Heart right ventricle (tissue), 16 donors: Measurements from ENCODE around the gene MRE11. TPM values are rescaled to one million over a fixed set of nuclear protein-coding genes. Genes with fewer than 3 reads are reported as not detected.

Experiments used
- ATAC-seq, 8 donors: fragments of 200-7000 bp; cut with Tn5 transposase; one replicate each; pipeline ENCODE4 v1.9.1; 2020; ENCODE audit warnings: mild to moderate bottlenecking in 8 of 8, moderate library complexity in 8 of 8, moderate number of reproducible peaks in 1 of 8
- DNase-seq, 2 donors: peaks; one replicate each; pipeline ENCODE4 v3.0.0-alpha.2; 2020
- H3K27ac ChIP-seq, 10 donors: fragments of 200-600 bp; sonication (generic) in 2 of 10; one replicate each; pipeline versions ENCODE4 v1.5.0 to v1.8.0; 2020 to 2022; ENCODE audit warnings: mild to moderate bottlenecking in 3 of 10
- H3K27me3 ChIP-seq, 7 donors: fragments of 200-600 bp; one replicate each; pipeline ENCODE4 v1.8.0; 2021 to 2022; ENCODE audit warnings: mild to moderate bottlenecking in 2 of 7
- H3K36me3 ChIP-seq, 9 donors: fragments of 200-600 bp; sonication (generic) in 1 of 9; one replicate each; pipeline versions ENCODE4 v1.5.0 to v1.8.0; 2020 to 2022; ENCODE audit warnings: mild to moderate bottlenecking in 2 of 9
- H3K4me1 ChIP-seq, 9 donors: fragments of 200-600 bp; sonication (generic) in 1 of 9; one replicate each; pipeline versions ENCODE4 v1.5.0 to v1.8.0; 2020 to 2022; ENCODE audit warnings: mild to moderate bottlenecking in 4 of 9
- H3K4me3 ChIP-seq, 10 donors: fragments of 200-600 bp; sonication (generic) in 2 of 10; one replicate each; pipeline versions ENCODE4 v1.5.0 to v1.8.0; 2020 to 2022; ENCODE audit warnings: mild to moderate bottlenecking in 7 of 10, moderate library complexity in 2 of 10
- H3K9me3 ChIP-seq, 11 donors: fragments of 200-600 bp in 10 of 11; sonication (generic) in 2 of 11; one replicate each; pipeline versions ENCODE4 v1.5.0 to v1.8.0; 2013 to 2022; ENCODE audit warnings: mild to moderate bottlenecking in 2 of 11, control low read depth in 1 of 11, moderate library complexity in 1 of 11
- CTCF ChIP-seq, 9 donors: fragments of 200-600 bp; sonication (generic) in 2 of 9; IDR thresholded peaks; one replicate each; pipeline versions ENCODE4 v1.5.0 to v1.8.0; 2021 to 2022; ENCODE audit warnings: antibody characterized with exemption in 9 of 9, mild to moderate bottlenecking in 5 of 9, moderate library complexity in 1 of 9
- WGBS, 2 donors: extraction: QIAGEN DNeasy Blood & Tissue Kit; methylation state at CpG; one replicate each; pipeline ENCODE4 v1.1.7; 2013; ENCODE audit warnings: inconsistent platforms in 1 of 2; 5-methylcytosine and 5-hydroxymethylcytosine counted together
- intact Hi-C, 10 donors: fragments of 100-400 bp; cut with DNase I; formaldehyde crosslinking; loops; one replicate each; pipeline versions ENCODE4 v1.11.1 to v1.14.2; 2022
- polyA plus RNA-seq, 2 donors: library from polyadenylated mRNA; stranded (reverse); fragments of 200-250 nt; gene quantifications; one replicate each; pipeline ENCODE4 v1.2.3, GENCODE V29; 2013
- total RNA-seq, 10 donors: library from RNA; stranded (reverse); fragmentation: NEBNext Ultra II Directional in 3 of 10; extraction: Animal tissue kit (Norgen Biotek cat#: 25700) in 3 of 10; gene quantifications; one replicate each; pipeline versions ENCODE4 v1.2.1 to v1.2.4, GENCODE V29; 2021 to 2023
- donor health status: Arrhythmogenic right ventricular cardiomyopathy.
- donor health status: ischemic (EF 13 %, LVEDD 7.1; RV severe dilation, severe dysfunction).
- donor health status: healthy with polysubstance abuse.
- donor health status: DM: no; HTN: yes; CAD: no.
- donor health status: DM: no; HTN: no; CAD: no.
- donor health status: ischemic (EF 25% LVEDD 6.9; RV normal size, moderate dysfunction).
- donor health status: ischemic (EF 25% LVEDD 5.7; RV mildly dilated, moderate dysfunction).
- donor health status: healthy.
- donor health status: DM: yes; HTN: yes; CAD: no.
- donor health status: Ischemic cardiomyopathy.
- donor health status: ischemic (EF 35%, LVEDD 5.7; RV mildly dilated, moderate dysfunction).
- donor health status: nonischemic (EF 11% LVEDD 7.7; RV severe dilation, severe dysfunction).
- donor health status: DM: yes; HTN: yes; CAD: no.
- donor health status: PGD.
- donor health status: ischemic (EF 29% LVEDD 5.4; RV normal size, mild dysfunction).
- donor health status: nonischemic (EF 23%, LVEDD 6.1; RV moderate dilation, normal function).

Gene MRE11
- total and polyA plus RNA-seq, 12 donors: 3.3 to 11.2 (median 7.9) TPM

DNA sequence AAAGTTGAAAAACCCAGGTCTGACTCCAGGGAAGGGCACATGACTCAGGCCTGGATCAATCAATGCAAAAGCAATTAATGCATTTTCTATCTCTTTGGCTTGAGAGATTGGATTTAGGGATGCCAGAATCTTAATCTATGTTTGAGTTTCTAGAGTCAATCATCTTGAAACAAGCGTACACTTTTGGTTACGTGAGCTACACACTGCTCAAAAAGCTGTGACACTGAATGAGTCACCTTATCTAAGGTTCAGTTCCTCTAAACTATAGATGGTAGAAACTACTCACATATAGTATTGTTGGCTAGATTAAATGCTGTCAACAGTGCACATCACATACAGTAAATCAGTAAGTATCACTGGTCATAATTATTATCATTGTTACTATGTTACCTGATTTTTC lies 24.2 kb downstream of the MRE11 start:
- Histone ChIP-seq H3K36me3 (peaks cover 0 to 94% (median 10%) of the 10 kb centered on the region in 9 donors), H3K4me1 (peaks cover 0 to 15% (median 0%) of the 10 kb centered on the region in 9 donors), H3K27me3 (no peaks in the 10 kb centered on the region), H3K9me3 (no peaks in the 10 kb centered on the region), H3K4me3 (no peak overlapping the region), H3K27ac (no peak overlapping the region)
- 94 to 97% methylated on average over 2 of the region's 2 CpGs for WGBS, 2 donors
- ATAC-seq (no peak), DNase-seq (no peak)
- TF ChIP-seq CTCF (IDR thresholded peaks at IDR 0.05): no peak
- intact Hi-C loops: no loop called here

DNA sequence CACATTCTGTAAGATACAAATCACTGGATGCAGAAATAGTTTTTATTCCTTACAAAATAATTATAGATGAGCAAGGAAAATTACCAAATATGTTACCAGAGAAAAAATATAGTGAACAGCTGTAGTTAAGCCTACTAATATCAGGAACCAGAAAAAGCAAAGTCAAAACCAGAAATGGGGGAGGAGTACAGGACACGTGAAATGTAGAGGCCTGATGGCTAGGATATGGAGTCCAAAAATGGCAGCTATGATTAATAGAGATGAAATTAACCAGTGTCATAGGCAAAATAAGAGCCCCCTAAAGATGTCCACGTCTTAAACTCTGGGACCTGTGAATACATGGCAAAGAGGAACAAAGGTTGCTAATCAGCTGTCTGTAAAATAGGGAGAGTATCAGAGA lies 34.1 kb downstream of the MRE11 start:
- intact Hi-C loops: no loop called here
- 94 to 96% methylated on average over 2 of the region's 2 CpGs for WGBS, 2 donors
- no peaks in the 10 kb centered on the region for H3K27me3 ChIP-seq
- no peaks in the 10 kb centered on the region for H3K4me1 ChIP-seq
- H3K27ac ChIP-seq: no peak overlapping the region
- TF ChIP-seq CTCF (IDR thresholded peaks at IDR 0.05): no peak
- DNase-seq (no peak), ATAC-seq (no peak)
- peaks cover 0 to 85% (median 11%) of the 10 kb centered on the region in 9 donors for H3K36me3 ChIP-seq
- H3K9me3 ChIP-seq: no peaks in the 10 kb centered on the region
- no peak overlapping the region for H3K4me3 ChIP-seq

DNA sequence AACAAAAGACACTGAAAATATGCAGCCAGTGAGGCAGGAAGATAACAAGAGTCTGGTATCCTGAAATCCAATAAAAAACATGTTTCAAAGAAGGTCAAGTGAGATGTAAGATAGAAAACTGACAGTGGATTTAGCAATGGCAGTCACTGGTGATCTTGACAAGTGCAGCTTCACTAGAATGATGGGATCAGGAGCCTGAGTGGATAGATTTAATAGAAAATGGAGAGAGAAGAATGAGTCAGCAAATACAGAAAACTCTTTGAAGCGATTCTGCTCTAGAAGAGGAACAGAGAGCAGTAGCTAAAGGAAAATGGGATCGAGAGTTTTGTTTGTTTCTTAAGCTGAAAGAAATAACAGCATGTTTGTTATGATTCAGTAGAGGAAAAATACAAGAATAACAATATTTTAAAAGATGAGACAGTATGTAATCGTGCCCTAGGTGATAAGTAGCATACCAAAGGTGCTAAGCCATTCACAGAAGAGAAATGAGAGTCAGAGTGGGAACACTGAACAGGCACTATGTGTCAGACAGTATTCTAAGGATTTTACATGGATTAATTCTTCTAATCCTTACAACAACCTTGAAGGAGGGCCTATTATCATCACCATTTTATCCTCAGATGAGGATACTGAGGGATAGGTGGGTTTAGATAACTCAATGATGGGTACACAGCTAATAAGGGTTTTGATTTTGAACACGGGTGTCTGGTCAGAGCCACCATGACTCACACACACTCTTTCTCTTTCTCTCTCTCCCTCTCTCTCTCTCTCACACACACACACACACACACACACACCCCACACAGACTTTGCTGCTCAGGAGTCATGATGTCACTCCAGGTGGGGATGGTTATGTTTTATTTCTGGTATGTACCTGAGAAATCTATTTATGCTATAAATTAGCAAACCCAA lies 36.3 kb downstream of the MRE11 start:
- ATAC-seq (no peak), DNase-seq (no peak)
- WGBS, 2 donors: 84 to 91% methylated on average over 4 of the region's 4 CpGs
- TF ChIP-seq CTCF (IDR thresholded peaks at IDR 0.05): no peak
- H3K36me3 ChIP-seq: peaks cover 0 to 82% (median 11%) of the 10 kb centered on the region in 9 donors
- H3K4me1 ChIP-seq: no peaks in the 10 kb centered on the region
- intact Hi-C loops: no loop called here
- H3K9me3 ChIP-seq: peaks cover 0 to 4% (median 0%) of the 10 kb centered on the region in 11 donors
- H3K4me3 ChIP-seq: no peak overlapping the region
- no peaks in the 10 kb centered on the region for H3K27me3 ChIP-seq
- H3K27ac ChIP-seq: no peak overlapping the region

- H3K27ac ChIP-seq: no peak overlapping the region
Observed at GRCh38 chr11:94455861-94456260, 37.8 kb downstream of the MRE11 start.

More at GRCh38 chr11:94455861-94456260, 37.8 kb downstream of the MRE11 start:
- Histone ChIP-seq H3K4me1 (no peaks in the 10 kb centered on the region), H3K36me3 (peaks cover 0 to 76% (median 11%) of the 10 kb centered on the region in 9 donors), H3K27me3 (no peaks in the 10 kb centered on the region), H3K9me3 (peaks cover 0 to 4% (median 0%) of the 10 kb centered on the region in 11 donors), H3K4me3 (no peak overlapping the region)
- intact Hi-C loops: no loop called here
- no peak for TF ChIP-seq CTCF (IDR thresholded peaks at IDR 0.05)
- no peak for ATAC-seq
- 95 to 100% methylated on average over 1 of the region's 1 CpG for WGBS, 2 donors
- no peak for DNase-seq
